Measurements from ENCODE around the gene BEND2.

The BEND2 gene

DNA sequence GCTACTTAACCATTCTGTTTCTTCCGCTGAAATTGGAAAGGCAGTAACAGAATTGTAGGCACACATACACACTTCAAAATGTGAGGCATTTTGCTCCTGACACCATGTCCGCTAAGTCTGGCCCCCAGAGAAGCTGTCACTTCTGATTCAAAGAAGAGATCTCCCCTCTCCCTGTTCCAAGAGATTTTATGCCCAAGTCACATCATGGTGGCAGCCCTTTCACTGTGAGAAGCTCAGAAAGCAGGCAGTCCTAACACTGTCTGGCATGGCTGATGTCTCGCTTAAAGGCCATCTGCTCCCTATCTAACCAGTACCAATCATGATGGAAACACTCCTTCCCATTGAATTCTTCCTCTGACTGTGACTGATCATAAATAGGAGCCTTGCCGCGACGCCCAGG is 83.9 kb downstream of the BEND2 start:
- DNase-seq (ENCODE audit: low read depth in 2 of 2): no peak

DNA sequence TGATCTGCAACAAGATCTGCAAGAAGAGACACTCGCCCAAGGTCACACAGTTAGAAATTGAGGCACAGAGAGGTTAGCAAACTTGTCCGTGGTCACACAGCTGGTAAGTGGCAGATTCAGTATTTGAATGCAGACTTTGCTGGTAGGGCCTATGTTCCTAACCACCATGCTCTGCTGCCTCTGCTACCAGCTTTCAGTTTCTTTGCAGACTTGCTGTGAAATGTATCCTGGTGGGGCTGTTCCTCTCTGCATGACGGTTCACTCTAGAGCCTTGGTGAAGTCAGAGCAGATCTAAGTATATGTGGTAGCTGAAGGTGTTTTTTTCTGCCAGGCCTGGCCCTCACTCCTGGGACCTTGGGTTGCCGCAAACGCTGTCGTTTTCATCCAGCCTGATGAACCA is 87.1 kb downstream of the BEND2 start:
- no peak for DNase-seq (ENCODE audit: low read depth in 2 of 2)

DNA sequence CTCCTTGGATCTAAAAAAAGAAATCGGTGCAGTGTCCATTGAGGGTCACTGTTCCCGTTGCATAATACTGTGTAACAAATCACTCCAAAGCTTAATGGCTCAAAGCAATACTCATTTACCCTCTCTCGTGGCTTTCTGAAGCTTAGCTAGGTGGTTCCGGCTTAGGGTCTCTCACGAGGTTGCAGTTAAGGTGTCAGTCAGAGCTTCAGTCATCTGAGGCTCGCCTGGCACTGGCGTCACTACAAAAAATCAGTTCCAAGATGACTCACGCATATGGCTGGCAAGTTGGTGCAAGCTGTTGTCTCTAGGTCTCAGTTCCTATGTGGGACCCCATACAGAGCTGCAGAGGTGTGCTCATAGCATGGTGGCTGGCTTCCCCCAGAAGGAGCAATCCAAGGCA is 91.0 kb downstream of the BEND2 start:
- no peak for DNase-seq (ENCODE audit: low read depth in 2 of 2)

DNA sequence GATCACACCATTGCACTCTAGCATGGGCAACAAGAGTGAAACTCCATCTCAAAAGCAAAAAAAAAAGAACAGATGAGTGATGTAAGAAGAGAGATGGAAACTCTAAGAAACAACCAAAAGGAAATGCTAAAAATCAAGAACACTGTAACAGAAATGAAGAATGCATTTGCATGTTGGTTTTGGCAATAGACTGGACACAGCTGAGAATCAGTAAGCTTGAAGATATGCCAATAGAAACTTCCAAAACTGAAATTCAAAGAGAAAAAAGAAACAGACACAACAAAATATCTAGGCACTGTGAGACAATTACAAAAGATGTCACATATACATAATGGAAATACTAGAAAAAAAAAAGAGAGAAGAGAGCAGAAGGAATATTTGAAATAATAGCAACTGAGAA is 93.7 kb downstream of the BEND2 start:
- DNase-seq (ENCODE audit: low read depth in 2 of 2): no peak

DNA sequence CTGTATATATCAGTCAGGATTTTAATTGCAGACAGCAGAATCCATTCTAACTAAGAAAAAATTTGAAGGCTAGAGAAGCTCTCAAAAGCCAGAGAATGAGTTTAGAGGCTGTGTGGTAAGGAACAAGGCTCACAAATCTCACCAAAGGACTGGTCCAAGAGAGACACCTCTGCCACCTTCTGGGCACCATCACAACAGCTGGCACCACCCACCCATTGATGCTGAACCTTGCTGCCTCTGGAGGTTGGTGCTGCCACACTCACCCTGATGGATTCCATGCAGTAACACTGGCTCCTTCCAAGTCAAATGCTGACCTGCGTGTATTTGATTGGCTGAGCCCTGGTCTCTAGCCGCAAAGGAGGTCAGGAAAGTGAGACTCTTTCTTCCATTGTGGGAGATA is 100.8 kb downstream of the BEND2 start:
- no peak for DNase-seq (ENCODE audit: low read depth in 2 of 2)

Data from stimulated activated CD4-positive, alpha-beta T cell treated with anti-CD3 and anti-CD28 coated beads, Interleukin-1b, Interleukin-23, amount 100 ng/mL, for 4 hours (primary cell).